ENCODE data around the gene WFIKKN1.
A peak's percentile ranks its signal among the peaks of the same experiment; 100 is the strongest.

WFIKKN1 gene

DNA sequence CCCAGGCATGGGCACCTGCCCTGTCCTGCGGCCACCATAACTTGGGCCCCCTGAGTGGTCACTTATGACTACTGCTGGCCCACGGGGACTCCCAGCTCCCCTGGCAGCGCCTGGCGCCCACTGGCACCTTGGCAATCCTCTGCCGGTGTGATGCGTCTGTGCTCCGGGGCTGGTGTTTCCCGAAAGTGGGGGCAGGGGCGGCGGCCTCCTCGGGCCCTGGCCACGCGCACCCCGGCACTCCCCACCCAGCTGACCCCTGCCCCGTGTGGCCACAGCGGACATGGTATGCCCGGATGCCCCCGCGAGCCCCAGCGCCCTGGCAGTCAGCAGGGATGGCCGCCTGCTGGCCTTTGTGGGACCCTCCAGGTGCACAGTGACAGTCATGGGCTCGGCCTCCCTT is 26.7 kb downstream of the WFIKKN1 start:
- no peak for DNase-seq (ENCODE audit: low read depth)

DNA sequence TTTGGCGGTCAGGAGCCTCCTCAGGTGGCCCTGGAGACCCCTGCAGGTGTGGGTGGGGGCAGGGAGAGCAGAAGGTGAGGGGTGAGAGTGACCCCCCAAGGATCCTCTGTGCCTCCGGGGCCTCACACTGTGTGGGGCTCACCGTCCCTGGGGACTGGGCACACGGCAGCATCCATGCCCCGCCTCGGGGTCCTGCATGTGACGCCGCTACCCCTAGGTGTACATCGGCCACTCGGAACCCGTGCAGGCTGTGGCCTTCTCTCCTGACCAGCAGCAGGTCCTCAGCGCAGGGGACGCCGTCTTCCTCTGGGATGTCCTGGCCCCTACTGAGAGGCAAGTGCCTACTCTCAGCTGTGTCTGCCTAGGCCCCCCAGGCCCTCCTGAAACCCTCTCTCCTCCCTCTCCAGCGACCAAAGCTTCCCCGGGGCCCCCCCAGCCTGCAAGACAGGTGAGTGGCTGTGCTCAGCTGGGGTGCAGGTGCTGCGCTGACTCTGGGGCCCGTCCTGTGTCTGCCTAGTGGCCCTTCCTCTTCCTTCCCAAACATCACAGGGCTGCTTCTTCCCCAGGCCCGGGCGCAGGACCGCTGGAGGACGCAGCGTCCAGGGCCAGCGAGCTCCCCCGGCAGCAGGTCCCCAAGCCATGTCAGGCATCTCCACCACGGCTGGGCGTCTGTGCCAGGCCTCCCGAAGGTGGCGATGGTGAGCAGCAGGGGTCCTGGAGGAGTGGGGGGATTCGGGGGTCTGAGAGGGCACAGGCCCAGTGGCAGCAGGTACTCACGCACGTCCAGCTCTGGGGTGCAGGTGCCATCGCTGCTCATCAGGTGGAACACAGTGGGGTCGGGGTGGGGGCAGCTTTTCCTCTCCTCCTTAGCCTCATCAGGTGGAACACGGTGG is 28.1 kb downstream of the WFIKKN1 start:
- DNase-seq (ENCODE audit: low read depth): no peak

DNA sequence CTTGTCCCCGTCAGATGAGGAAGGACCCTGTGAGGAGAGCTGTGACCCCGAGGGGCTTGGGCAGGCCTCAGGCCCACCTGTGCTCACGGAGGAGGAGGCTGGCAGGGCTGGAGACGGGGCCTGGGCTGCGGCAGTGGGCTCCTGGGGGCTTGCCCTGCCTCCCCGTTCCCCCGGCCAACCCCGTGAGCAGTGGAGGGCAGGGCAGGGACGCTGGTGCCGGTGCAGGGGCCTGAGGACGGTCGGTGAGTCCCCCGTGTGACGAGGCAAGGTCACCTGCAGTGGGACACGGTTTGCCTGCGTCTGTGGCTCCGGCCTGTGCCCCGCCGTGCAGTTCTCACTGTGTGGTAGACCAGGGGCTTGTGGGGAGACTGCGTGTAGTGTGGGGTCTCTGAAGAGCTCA is 28.8 kb downstream of the WFIKKN1 start:
- DNase-seq (ENCODE audit: low read depth): no peak

DNA sequence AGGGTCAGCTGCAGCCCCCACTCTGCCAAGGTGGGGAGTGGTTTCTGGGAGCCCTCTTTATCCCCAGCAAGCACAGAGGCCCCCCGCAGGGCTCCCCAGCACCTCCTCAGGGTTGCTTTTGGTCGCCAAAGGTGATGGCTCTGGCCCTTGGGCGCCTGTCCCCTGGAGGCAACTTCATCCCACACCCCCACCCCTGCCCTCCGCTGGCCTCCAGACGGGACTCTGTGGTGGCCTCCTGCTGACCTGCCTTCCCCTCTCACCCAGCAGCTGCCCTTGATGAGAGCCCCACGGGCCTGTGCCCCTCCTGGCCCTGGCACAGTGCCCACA is 29.3 kb downstream of the WFIKKN1 start:
- no peak for DNase-seq (ENCODE audit: low read depth)

DNA sequence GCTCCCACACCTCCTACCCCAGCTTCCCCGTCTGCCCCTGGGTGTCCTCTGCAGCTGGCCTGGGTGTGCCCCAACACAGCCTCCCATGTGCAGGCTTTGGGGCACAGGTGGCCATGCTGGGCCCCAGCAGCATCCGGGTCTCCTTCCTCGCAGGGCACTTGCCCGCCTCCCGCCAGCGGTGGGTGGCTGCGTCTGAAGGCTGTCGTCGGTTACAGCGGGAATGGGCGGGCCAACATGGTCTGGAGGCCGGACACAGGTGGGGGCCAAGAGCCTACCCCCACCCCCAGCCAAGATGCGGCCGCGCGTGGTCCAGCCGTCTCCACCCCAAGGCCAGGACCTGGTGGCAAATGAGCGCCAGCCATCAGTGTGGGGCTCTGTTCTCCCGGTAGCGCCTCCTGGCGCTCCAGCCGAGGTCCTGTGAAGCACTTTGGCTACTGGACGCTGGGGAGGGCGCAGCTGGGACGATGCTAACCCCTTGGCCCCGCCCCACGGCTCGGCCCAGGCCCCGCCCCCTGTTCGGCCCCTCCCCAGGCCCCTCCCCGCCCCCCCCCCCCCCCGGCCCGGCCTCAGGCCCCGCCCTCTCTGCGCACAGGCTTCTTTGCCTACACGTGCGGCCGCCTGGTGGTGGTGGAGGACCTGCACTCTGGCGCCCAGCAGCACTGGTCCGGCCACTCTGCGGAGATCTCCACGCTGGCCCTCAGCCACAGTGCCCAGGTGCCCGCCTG is 29.8 kb downstream of the WFIKKN1 start:
- DNase-seq (ENCODE audit: low read depth): no peak

DNA sequence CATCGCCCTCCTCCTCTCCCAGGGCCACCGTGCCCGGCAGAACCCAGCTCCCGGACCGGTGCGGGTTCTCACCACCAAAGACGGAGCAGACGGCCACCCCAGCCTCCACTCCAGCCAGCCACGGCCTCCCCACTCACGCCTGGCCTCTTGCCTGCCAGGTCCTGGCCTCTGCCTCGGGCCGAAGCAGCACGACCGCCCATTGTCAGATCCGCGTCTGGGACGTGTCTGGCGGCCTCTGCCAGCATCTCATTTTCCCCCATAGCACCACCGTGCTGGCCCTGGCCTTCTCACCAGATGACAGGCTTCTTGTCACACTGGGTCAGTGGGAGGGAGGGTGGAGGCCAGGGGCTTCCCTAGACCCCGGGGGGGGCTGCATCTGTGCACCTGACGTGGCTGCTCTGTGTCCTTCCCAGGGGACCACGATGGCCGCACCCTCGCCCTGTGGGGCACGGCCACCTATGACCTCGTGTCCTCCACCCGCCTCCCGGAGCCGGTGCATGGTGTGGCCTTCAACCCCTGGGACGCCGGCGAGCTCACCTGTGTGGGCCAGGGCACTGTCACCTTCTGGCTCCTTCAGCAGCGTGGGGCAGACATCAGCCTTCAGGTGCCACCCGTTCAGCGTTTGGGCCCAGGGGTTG is 30.5 kb downstream of the WFIKKN1 start:
- DNase-seq (ENCODE audit: low read depth): no peak

DNA sequence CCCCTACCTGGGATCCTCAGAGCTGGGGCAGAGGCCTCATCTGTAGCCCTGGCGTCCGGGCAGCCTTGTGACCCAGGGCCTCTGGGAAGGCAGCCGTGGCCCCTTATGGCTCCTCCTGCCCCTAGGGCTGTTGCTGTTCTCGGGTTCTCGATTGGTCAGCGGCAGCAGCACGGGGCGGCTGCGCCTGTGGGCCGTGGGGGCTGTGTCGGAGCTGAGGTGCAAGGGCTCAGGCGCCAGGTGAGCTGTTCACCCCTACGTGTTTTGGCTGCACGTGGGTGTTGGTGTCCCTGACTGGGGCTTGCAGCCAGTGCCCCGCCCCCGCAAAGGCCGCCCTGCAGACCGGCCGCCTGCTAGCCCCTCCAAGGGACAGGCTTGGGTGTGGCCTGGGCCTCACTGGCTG is 31.3 kb downstream of the WFIKKN1 start:
- no peak for DNase-seq (ENCODE audit: low read depth)

DNA sequence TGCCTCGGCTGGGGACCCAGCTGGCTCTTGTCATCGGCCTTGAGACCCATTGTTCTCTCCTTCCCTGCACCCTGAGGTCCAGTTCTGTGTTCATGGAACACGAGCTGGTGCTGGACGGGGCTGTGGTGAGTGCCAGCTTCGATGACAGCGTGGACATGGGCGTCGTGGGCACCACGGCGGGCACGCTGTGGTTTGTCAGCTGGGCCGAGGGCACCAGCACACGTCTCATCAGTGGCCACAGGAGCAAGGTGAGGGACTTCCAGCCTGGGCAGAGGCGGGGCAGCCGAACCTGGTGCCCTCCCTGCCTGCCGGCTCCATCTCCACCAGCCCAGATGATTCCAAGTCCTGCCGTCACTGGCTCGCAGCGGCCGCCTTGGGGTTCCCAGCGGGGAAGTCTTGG is 31.8 kb downstream of the WFIKKN1 start:
- no peak for DNase-seq (ENCODE audit: low read depth)

DNA sequence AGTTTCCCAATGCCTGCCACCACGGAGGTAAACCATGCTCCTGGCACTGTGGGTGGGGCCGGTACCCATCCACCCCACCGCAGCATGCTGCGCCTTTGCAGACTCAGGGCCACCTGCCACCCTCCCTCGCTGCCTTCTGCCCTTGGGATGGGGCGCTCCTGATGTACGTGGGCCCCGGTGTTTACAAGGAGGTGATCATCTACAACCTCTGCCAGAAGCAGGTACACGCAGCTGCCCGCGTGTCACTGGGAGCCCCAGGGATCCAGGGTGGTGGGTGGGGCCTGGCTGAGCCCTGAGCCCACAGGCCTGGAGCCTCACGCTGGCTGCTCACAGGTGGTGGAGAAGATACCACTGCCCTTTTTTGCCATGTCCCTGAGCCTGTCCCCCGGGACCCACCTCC is 35.8 kb downstream of the WFIKKN1 start:
- DNase-seq (ENCODE audit: low read depth): no peak

DNA sequence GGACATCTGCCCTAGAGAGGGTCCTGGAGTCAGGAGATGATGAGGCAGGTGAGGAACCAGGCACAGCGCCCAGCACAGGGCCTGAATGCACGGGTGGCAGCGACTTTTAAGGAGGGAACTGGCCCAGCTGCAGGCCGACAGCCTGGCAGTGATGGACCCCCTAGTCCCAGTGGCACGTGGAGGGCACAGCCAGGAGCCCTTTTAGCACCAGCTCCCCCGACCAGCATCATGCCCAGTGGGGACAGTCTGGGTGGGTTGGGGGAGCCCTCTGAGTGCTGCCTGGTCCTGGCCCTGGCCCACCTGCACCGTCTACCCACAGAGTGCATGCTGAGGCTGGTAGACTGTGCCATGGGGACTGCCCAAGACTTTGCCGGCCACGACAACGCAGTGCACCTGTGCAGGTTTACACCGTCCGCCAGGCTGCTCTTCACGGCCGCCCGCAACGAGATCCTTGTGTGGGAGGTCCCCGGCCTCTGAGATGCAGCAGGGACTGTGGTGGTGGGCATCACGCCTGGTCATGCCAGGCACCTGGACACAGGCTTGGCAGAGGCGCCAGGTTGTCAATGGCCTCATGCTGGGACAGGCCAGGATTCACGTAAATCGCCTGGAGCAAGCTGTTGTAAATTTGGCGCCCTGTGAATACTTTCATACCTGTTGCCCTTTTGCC is 36.5 kb downstream of the WFIKKN1 start:
- no peak for DNase-seq (ENCODE audit: low read depth)

DNA sequence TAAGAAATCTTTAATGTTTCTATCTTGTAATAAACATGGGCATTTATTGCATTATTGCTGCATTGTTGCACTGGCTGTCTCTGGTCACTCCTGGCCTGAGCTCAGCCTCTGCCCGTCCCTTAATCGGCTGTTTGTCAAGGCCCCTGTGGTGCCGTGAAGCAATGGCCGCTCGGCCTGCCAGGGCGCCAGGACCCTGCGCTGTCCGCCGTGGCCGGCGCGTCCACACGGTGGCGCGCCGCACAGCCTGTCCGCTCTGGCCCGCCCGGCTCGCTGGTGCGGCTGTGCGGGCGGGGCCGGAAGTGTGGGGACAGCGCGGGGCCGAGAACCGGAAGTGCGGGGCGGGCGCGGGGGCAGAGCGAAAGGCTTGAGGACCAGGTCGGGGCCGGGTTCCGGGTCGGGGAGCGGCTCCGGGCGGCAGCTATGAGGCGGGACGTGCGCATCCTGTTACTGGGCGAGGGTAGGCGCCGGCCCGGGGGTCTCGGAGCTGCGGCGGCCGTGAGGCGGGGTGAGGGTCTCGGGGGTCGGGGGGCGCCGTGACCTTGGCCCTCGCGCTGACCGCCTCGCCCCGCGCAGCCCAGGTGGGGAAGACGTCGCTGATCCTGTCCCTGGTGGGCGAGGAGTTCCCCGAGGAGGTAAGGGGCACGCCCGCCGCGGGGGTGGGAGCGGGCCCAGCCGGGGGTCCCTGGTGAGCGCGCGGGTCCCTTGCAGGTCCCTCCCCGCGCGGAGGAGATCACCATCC is 37.2 kb downstream of the WFIKKN1 start, which contains the start of gene RHOT2:
RHOT2 (plus strand) TSS at position 353 of the 739 bp plus-strand sequence; CDS start at position 421, 68 bp downstream.
- peak; percentile 92 for DNase-seq (ENCODE audit: low read depth)

DNA sequence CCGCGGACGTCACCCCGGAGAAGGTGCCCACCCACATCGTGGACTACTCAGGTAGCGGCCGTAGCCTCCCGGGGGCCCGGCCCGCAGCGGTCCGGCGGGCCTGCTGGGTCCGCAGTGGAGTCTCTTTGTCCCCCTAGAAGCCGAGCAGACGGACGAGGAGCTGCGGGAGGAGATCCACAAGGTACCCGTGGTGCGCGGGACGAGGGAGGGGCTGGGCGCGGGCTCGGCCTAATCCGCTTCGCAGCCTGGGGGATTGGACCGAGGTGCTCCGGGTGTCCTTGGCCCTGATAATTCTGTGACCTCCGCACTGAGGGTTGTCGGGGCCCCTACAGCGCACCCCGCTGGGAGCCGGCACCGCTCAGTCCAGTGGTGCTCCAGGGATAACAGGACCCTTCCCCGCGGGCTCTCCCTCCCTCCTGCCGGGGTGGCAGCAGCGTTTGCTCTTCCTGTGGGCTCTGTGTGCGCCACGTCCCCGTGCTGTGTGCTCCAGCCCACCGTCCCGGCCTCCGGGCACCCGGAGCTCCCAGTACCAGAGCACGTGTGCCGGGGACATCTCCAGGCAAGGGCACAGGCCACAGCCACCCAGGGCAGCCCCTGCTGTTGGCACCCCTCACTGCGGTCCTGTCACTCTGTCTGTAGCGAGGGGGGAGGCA is 37.9 kb downstream of the WFIKKN1 start:
- DNase-seq (ENCODE audit: low read depth): no peak

DNA sequence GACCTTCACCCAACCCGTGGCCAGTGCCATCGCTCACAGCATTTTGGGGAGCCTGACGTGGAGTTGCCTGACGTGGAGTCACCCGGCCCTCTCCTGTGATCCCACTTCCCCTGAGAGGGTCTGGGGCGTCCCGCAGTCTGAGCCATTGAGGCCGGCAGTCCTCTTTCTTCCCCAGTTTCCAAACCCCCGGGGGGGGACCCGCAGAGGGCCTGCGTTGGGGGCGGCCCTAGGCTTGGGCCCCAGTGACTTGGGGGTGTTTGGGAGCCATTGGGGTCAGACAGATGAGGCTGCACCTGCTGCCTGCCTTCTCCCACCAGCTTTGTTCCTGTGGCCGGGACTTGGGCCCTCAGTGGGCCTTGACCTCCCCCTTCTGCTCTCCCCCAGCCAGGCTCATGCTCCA is 38.9 kb downstream of the WFIKKN1 start:
- DNase-seq (ENCODE audit: low read depth): no peak

DNA sequence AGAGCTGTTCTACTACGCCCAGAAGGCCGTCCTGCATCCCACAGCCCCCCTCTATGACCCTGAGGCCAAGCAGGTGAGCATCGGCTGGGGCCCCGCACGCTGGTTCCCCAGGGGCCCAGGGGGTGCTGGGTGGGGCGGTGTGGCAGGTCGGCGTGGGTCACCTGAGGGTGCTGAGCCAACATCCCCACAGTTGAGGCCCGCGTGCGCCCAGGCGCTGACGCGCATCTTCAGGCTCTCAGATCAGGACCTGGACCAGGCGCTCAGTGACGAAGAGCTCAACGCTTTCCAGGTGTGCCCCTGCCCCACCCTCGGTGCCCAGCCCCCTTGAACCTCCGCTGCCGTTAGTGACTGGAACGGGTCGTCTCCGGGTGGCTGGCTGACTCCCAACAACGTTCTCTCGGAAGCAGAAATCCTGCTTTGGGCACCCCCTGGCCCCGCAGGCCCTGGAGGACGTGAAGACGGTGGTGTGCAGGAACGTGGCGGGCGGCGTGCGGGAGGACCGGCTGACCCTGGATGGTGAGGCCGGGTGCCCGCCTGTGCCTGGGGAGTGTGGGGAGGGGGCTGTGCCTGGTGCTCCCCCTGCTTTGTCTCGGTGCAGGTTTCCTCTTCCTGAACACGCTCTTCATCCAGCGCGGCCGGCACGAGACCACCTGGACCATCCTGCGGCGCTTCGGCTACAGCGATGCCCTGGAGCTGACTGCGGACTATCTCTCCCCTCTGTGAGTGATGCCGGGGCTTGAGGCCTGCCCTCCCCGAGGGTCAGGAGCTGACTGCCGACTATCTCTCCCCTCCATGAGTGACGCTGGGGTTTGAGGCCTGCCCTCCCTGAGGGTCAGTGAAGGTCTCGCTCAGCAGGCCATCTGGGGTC is 39.9 kb downstream of the WFIKKN1 start:
- no peak for DNase-seq (ENCODE audit: low read depth)

DNA sequence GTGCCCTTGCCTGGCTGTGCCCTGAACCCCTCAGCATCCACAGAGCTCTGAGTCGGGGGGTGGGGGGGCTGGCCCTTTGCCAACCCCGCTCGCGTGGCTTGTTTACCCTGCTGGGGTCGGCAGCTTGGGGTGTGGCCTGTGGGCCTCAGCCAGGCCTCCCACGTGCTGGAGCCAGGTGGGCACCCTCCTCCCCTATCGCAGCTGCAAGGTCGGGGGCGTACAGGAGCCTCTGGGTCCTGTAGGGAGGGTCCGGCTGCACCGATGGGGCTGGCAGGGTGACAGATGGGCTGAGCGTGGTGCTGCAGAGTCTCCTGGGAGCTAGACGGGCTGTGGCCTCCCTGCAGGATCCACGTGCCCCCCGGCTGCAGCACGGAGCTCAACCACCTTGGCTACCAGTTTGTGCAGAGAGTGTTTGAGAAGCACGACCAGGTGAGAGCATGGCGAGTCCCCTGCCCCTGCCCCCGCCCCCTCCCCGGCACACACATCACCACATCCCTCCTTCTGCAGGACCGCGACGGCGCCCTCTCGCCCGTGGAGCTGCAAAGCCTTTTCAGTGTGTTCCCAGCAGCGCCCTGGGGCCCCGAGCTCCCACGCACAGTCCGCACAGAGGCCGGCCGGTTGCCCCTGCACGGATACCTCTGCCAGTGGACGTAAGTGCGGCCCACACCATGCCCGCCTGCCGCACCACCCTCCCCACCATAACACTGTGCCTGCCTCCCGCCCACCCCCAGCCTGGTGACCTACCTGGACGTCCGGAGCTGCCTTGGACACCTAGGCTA is 40.8 kb downstream of the WFIKKN1 start:
- DNase-seq (ENCODE audit: low read depth): no peak

DNA sequence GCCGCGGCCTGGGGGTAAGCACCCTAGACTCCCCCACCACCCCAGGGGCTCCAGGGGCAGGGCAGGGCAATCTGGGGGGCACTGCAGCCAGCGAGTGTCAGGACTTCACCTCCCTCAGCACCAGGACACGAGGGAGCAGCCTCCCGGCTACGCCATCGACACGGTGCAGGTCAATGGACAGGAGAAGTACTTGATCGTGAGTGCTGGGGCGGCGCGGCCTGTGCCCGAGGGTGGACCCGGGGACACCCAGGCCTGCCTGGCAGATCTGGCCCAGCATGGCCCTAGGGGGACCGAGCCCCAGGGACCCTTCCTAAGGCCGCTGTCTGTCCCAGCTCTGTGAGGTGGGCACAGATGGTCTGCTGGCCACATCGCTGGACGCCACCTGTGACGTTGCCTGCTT is 41.6 kb downstream of the WFIKKN1 start:
- DNase-seq (ENCODE audit: low read depth): no peak

DNA sequence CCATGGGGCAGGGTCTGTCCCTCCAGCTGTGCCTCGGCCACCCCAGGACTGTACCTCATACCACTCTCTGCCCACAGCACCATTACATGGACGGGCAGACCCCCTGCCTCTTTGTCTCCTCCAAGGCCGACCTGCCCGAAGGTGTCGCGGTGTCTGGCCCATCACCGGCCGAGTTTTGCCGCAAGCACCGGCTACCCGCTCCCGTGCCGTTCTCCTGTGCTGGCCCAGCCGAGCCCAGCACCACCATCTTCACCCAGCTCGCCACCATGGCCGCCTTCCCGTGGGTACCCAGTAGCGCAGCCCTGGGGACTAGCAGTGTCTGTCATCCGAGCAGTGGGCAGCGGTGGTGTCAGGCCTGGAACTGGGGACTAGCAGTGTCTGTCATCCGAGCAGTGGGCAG is 42.1 kb downstream of the WFIKKN1 start:
- DNase-seq (ENCODE audit: low read depth): no peak

DNA sequence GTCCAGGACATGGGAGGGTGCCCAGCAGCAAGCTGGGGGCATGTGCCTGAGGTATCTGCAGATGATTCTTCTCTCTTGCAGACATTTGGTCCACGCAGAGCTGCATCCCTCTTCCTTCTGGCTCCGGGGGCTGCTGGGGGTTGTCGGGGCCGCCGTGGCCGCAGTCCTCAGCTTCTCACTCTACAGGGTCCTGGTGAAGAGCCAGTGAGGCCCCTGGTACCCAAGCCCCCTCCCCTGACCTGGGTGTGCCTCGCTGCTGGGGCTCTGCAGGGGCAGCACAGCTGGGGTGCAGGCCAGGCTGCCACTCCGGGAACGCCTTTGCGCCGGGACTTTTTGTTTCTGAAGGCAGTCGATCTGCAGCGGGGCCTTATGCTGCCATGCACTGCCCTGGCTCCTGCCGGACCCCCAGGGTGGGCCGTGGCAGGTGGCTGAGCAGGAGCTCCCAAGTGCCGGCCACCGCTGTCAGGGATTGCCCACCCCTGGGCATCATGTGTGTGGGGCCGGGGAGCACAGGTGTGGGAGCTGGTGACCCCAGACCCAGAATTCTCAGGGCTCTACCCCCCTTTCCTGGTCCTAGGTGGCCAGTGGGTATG is 42.7 kb downstream of the WFIKKN1 start:
- no peak for DNase-seq (ENCODE audit: low read depth)
